HG02623 (cell line): ENCODE results near the gene HMGXB3.

Experiments
- ATAC-seq: cut with Tn5 transposase; IDR thresholded peaks from one replicate; pipeline ENCODE4 v1.9.1; 2021; ENCODE audit warnings: moderate library complexity; ENCODE audit not compliant: unreplicated experiment

HMGXB3 gene, protein sequence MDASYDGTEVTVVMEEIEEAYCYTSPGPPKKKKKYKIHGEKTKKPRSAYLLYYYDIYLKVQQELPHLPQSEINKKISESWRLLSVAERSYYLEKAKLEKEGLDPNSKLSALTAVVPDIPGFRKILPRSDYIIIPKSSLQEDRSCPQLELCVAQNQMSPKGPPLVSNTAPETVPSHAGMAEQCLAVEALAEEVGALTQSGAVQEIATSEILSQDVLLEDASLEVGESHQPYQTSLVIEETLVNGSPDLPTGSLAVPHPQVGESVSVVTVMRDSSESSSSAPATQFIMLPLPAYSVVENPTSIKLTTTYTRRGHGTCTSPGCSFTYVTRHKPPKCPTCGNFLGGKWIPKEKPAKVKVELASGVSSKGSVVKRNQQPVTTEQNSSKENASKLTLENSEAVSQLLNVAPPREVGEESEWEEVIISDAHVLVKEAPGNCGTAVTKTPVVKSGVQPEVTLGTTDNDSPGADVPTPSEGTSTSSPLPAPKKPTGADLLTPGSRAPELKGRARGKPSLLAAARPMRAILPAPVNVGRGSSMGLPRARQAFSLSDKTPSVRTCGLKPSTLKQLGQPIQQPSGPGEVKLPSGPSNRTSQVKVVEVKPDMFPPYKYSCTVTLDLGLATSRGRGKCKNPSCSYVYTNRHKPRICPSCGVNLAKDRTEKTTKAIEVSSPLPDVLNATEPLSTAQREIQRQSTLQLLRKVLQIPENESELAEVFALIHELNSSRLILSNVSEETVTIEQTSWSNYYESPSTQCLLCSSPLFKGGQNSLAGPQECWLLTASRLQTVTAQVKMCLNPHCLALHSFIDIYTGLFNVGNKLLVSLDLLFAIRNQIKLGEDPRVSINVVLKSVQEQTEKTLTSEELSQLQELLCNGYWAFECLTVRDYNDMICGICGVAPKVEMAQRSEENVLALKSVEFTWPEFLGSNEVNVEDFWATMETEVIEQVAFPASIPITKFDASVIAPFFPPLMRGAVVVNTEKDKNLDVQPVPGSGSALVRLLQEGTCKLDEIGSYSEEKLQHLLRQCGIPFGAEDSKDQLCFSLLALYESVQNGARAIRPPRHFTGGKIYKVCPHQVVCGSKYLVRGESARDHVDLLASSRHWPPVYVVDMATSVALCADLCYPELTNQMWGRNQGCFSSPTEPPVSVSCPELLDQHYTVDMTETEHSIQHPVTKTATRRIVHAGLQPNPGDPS (N-terminal part only)

GRCh38 chr5:150000256-150000989, at the start of gene HMGXB3, which contains the start of gene TIGD6:
TSS of gene HMGXB3 (plus strand) at chr5:150000739. CDS start at chr5:150004853, 4,114 bp downstream.
TSS of gene TIGD6 (minus strand) at chr5:150000654. CDS start at chr5:149996348, 4,306 bp downstream.
- ATAC-seq, result peak; percentile 85

DNA sequence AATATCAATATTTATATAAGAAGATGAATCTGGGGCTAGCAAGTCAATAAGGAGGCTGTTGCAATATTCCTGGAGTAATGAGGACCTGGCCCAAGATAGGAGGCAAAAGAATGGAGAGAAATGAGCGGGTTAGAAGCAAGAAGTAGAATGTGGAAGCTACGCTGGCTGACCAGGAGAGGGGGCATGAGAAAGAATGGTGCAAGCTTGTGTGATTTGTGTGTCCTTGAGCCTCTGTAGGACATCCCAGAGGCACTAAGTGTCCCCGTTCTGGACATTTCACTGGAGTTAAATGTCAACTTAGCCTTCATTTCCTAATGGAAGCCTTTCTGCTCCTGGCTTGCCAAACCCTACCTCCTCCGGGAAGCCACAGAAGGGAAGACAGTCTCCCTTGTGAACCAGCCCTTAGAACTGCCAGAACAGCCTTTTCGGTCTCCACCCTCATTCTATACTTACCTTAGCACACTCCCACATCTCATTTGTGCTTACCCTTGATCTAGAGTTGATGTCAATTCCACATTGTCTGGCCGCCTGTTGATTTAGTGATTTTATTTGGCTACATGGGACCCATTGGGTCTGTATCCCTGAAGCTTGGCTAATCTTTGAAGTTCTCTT, 49.3 kb upstream of the HMGXB3 start:
- ATAC-seq, result no peak

DNA sequence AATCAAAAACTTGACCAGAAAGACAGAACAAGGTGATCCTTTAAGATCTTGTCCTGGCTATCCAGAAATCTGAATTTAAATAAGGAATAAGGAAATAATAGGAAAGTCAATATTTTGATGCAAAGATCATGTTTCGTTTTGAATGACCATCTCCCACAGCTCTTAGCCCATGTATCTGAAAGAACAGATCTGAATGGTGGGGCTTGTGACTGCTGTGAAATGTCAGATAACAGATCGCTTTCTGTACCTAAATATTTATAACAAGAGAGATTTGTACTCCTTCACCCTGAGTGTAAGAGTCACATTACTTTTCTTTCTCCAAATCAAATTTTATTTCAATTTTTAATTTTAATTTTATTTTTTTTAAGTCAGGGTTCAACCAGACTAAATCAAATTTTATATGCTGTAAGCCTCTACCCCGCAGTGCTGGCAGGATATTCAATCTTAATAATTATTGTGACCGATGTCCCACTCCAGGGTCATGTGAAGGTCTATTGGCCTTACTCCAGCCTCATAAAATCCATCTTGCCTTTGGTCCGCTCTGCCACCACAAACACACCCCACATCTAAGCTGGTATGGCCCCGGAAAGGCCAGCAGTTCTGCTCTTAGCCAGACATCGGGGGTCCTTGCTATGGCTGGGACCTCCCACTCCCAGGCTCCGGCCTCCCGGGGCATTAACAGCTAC, 47.0 kb upstream of the HMGXB3 start:
- no peak for ATAC-seq

DNA sequence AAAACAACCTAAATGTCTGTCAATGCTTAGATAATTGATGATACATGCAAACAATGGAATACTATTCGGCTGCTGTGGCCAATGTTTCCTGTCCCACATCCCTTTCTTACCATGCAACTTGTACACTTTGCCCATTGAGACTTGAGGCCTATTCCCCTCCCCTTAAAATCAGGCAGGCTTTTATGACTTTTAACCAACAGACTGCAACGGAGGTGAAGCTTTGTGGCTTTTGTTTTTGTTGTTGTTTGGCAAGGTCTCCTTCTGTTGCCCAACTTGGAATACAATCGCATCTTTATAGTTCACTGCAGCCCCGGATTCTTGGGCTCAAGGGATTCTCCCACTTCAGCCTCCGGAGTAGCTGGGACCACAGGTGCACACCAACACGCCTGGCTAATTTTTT, 45.7 kb upstream of the HMGXB3 start:
- no peak for ATAC-seq

DNA sequence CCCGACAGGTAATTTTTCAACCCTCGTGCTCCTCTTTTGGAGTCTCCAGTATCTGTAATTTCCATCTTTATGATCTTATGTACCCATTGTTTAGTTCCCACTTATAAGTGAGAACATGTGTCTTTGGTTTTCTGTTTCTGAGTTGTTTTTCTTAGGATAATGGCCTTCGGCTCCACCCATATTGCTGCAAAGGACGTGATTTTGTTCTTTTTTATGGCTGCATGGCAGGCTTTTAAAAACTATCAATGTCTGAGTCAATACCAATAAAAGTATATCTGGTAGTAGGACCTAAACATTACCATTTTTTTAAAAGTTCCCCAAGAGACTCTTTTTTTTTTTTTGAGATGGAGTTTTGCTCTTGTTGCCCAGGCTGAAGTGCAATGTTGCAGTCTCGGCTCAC, 43.9 kb upstream of the HMGXB3 start:
- ATAC-seq, result no peak

DNA sequence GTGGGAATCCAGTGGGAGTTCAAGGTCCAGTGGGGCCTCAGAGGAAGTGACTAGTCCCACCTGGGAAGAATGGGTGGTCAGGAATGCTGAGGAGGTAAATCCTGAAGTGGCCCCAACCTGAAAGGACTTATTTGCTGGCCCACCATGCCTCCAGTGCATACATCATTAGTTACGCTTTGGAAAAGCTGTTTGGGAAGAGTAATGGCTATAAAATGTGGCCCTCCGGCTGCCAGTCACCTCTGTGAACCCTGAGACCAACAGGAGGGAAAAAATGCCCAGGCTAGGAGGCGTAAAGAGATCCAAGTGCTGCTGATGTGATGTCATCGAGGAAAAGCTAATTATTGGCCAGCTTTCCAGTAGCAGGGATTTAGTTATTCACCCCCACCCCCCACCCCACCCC, 42.7 kb upstream of the HMGXB3 start:
- no peak for ATAC-seq

DNA sequence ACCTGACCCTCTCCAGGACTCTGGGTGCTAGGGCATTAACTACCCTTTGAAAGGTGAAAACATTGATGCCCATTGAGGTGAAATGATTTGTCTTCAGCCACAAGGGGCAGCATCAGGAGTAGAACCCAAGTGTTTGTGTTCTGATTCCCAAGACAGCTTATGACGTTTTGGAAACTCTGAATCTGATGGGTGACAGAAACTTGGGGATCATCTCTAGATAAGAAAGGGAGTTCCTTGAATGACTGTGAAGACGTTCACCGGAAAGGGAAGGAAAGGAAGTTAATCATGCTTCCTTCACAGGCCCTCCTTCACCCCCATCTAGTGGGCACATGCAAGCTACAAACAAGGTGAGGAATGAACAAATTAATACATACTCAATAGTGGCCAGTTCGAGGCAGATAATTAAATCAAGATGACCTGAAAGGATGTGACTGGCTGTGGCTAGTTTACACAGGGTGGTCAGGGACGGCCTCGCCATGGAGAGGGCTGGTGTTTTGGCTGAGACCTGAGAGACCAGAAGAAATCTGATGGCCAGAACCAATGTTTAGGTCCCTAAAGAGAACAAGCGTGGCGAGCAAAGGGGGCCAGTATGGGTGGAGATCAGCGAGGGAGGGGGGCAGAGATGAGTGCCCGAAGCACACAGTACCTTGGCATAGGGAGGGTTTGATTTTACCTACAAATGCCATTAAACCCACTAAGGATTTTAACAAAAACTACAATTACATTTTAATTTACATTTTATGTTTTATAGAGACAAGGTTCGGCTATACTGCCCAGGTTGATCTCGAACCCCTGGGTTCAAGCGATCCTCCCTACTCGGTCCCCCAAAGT, 40.9 kb upstream of the HMGXB3 start:
- no peak for ATAC-seq

- ATAC-seq, result peak; percentile 99
These were observed 40.0 kb upstream of the HMGXB3 start, which contains the start of gene SLC26A2 for GRCh38 chr5:149960272-149961185. TSS of gene SLC26A2 (plus strand) at chr5:149960758. CDS start at chr5:149977653, 16,895 bp downstream.

- ATAC-seq, result no peak
These were observed 39.3 kb upstream of the HMGXB3 start for GRCh38 chr5:149961186-149961685.

GRCh38 chr5:149961957-149962409, 38.6 kb upstream of the HMGXB3 start:
- no peak for ATAC-seq

DNA sequence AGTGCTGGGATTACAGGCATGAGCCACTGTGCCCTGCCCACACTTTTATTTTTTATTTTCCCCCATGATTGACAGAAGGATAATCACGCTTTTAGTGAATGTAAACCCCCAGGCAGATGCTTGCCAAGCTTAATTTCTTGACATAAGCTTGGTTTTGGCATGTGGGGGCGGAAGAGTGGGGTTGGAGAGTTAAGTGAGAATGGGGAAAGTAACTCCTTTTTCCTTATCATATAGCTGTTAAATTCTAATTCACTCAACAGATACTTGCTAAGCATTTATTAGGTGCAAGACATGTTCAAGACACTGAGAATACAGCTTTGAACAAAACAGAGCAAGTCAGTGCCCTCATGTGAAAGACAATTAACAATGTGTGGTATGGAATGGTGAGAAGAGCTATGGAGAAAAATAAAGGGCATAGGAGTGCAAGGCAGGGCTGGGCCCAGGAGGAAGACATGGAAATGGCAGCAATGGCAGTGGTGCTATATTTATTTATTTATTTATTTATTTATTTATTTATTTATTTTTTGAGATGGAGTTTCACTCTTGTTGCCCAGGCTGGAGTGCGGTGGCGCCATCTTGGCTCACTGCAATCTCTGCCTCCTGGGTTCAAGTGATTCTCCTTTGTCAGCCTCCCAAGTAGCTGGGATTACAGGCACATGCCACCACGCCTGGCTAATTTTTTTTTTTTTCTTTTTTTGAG, 37.8 kb upstream of the HMGXB3 start:
- ATAC-seq, result no peak

DNA sequence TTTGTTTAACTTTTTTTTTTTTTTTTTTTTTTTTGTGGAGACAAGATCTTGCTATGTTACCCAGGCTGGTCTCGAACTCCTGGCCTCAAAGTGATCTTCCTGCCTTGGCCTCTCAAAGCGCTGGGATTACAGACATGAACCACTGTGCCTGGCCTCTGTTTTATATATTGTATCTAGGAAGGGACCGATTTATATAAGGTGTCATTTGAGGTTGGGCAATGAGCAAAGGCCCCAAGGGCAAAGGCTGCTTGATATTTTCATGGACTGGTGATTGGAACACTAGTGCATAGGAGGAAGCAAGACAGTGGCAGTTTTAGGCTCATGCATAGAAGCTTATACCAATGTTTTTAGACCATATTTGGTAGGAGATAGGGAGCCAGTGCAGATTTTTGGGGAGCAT, 36.8 kb upstream of the HMGXB3 start:
- no peak for ATAC-seq

- ATAC-seq, result no peak
These were observed 33.6 kb upstream of the HMGXB3 start for GRCh38 chr5:149966946-149967345.

GRCh38 chr5:149969181-149969930, 31.2 kb upstream of the HMGXB3 start:
- no peak for ATAC-seq

DNA sequence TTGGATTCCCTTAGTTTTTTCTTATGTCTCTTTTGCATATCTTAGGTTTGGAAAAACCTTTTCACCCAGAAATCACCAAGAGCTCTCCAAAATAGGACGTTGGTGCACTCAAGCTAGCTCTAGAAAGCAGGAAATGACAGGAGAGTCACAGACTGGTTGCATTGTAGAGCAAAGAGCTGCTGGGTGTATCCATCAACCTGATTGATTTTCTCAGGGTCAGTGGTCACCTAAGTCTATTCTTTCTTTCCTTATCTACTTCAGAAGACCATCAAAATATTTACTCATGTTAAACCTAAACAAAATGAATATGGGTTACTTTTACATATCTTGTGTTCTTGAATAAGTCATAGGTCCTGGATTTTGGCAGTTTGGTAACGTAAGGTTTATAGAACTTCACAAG, 25.1 kb upstream of the HMGXB3 start:
- no peak for ATAC-seq

DNA sequence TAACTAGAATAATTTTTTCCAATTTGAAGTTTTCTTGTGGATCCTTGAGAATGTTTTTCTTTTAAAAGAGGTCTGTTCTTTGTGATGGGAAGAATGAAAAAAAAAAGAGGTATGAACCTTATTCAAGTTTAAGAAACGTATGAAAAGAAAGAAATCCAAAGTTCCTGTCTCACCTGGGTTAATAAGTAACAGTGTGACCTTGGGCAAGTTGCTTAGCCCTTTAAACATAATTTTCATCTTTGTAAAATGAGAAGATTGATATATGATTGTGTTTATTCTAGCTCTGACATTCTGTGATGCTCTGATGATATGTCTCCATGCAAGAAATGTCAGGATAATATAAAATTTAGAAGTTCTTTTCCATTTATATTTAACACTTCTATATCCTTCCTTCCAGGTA, 20.6 kb upstream of the HMGXB3 start:
- no peak for ATAC-seq
